HL-60/S4 treated with phorbol 12-myristate 13-acetate at 8.2 ng/mL for 4 days and 3 days (cell line): ENCODE results near the gene TRIM64C.
"Not testable (repeated sequence)": the region's sequence is repeated elsewhere in the genome, so short reads cannot be mapped to it uniquely, and the experiment has no call there.

Experiments used
- in situ Hi-C: fragments of 300-500 bp; cut with MboI; formaldehyde crosslinking; loops from 2 replicates; pipeline ENCODE4 v1.15.0; 2022; ENCODE audit warnings: low sequenced_read_pairs

TRIM64C gene

GRCh38 chr11:49059012-49059411 lies at the start of gene TRIM64C:
Gene TRIM64C (minus strand): TSS chr11:49059112. CDS start chr11:49059112, 0 bp downstream.
- in situ Hi-C loops = not testable (repeated sequence)

DNA sequence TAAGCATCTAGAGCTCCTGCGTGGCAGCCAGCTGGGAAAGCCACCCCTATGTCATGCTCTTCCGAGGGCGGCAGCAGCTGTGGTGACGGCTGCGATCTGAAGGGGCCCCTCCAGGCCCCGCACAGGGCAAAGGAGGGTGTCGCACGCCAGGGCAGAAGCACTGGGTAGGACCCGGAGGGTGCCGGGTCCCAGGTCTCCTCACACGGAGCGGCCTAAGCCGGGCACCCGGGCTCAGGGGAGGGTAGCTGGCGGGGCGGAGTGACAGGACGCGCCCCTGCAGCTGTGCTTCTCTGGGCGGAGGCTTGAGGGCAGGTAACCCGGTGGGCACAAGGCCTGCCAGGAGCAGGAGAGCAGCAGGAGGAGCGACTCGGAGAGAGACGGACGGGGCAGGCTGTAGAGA lies 43.4 kb upstream of the TRIM64C start:
- in situ Hi-C loops = not testable (repeated sequence)

DNA sequence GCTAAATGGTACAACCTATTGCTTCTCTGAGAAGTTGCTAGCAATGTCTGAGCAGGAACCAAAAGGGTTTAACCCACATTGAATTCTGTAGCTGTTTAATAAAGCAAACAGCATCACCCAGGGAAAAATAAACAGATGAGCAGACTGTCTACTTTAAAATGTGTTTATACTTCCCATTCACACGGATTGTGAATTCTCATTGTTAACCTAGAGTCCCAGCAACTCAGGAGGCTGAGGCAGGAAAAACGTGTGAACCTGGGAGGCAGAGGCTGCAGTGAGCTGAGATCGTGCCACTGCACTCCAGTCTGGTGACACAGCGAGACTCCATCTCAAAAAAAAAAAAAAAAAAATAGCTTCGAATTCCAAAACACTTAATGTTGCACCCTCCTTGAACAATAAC lies 11.0 kb upstream of the TRIM64C start:
- in situ Hi-C loops = not testable (repeated sequence)

- in situ Hi-C loops = not testable (repeated sequence)
Measured at GRCh38 chr11:49049821-49050220, 9.1 kb downstream of the TRIM64C start.

DNA sequence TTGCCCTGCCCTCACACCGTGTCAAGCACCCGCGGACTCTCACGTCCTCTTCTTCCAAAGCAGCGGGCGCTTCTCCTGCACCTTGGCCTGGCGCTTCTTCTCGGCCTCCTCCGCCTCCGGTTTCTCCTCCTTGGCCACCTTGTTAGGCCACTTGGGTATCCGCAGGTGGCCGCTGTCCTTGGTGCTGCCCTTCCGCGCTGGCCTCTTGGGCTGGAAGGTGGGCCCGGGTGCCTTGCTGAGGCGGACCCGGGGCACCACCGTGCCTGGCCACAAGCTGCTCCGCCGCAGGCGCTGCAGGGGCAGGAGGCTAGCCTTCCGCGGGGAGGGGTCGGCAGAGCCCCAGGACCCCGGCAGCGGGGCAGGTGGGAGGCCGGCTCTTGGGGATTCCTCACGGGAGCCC lies 10.7 kb downstream of the TRIM64C start:
- in situ Hi-C loops = not testable (repeated sequence)

- in situ Hi-C loops = not testable (repeated sequence)
Measured at GRCh38 chr11:49028523-49028922, 30.4 kb downstream of the TRIM64C start, which contains the start of gene TRIM49B. Gene TRIM49B (plus strand): TSS chr11:49028823. CDS start chr11:49031600, 2,777 bp downstream.
